ENCODE results near the gene SERPINA3. TPM values are rescaled to one million over a fixed set of nuclear protein-coding genes. Genes with fewer than 3 reads are reported as not detected.
"Not testable (repeated sequence)": the region's sequence is repeated elsewhere in the genome, so short reads cannot be mapped to it uniquely, and the experiment has no call there.

Gene SERPINA3
- total RNA-seq, 1 donor = 5.1 TPM

GRCh38 chr14:94575730-94576585 is 36.2 kb upstream of the SERPINA3 start:
- H3K27ac ChIP-seq (ENCODE audit: low read depth, low read length) = peak overlapping the region; percentile 48
- peak overlapping the region; percentile 20 for H3K4me2 ChIP-seq (ENCODE audit: insufficient read depth, low read length)
- H3K27me3 ChIP-seq (ENCODE audit: insufficient read depth, low read length) = no peaks in the 10 kb centered on the region

GRCh38 chr14:94577472-94577871 is 34.7 kb upstream of the SERPINA3 start:
- not testable (repeated sequence) for H3K27ac ChIP-seq (ENCODE audit: low read depth, low read length); H3K4me2 ChIP-seq (ENCODE audit: insufficient read depth, low read length); H3K4me3 ChIP-seq (ENCODE audit: insufficient read depth, low read length); H3K9me3 ChIP-seq (ENCODE audit: low read depth, low read length); H3K36me3 ChIP-seq (ENCODE audit: insufficient read depth, low read length); H3K27me3 ChIP-seq (ENCODE audit: insufficient read depth, low read length); DNase-seq (ENCODE audit: insufficient read length, low spot score, missing footprints); H2AFZ ChIP-seq (ENCODE audit: low read length); H3K79me2 ChIP-seq (ENCODE audit: insufficient read depth, low read length); H4K20me1 ChIP-seq (ENCODE audit: insufficient read depth, low read length)
- H3K4me1 ChIP-seq (ENCODE audit: insufficient read depth, low read length) = peaks cover 23% of the 10 kb centered on the region

More at GRCh38 chr14:94575730-94576585, 36.2 kb upstream of the SERPINA3 start:
- H3K79me2 ChIP-seq (ENCODE audit: insufficient read depth, low read length) = no peaks in the 10 kb centered on the region
- no peak overlapping the region for H2AFZ ChIP-seq (ENCODE audit: low read length)
- H3K9me3 ChIP-seq (ENCODE audit: low read depth, low read length) = no peaks in the 10 kb centered on the region
- H3K36me3 ChIP-seq (ENCODE audit: insufficient read depth, low read length) = no peaks in the 10 kb centered on the region
- H4K20me1 ChIP-seq (ENCODE audit: insufficient read depth, low read length) = no peaks in the 10 kb centered on the region
- TF ChIP-seq CTCF (IDR thresholded peaks at IDR 0.05; ENCODE audit: extremely low read depth, low read depth, low read length) = no peak
- DNase-seq (ENCODE audit: insufficient read length, low spot score, missing footprints) = peak; percentile 87
- peaks cover 34% of the 10 kb centered on the region for H3K4me1 ChIP-seq (ENCODE audit: insufficient read depth, low read length)
- H3K4me3 ChIP-seq (ENCODE audit: insufficient read depth, low read length) = no peak overlapping the region

- Histone ChIP-seq H3K36me3 (ENCODE audit: insufficient read depth, low read length) (no peaks in the 10 kb centered on the region), H3K4me2 (ENCODE audit: insufficient read depth, low read length) (no peak overlapping the region), H3K27ac (ENCODE audit: low read depth, low read length) (no peak overlapping the region), H3K9me3 (ENCODE audit: low read depth, low read length) (no peaks in the 10 kb centered on the region), H3K4me3 (ENCODE audit: insufficient read depth, low read length) (no peak overlapping the region), H3K27me3 (ENCODE audit: insufficient read depth, low read length) (no peaks in the 10 kb centered on the region), H4K20me1 (ENCODE audit: insufficient read depth, low read length) (no peaks in the 10 kb centered on the region), H3K4me1 (ENCODE audit: insufficient read depth, low read length) (peaks cover 23% of the 10 kb centered on the region), H3K79me2 (ENCODE audit: insufficient read depth, low read length) (no peaks in the 10 kb centered on the region), H2AFZ (ENCODE audit: low read length) (no peak overlapping the region)
- TF ChIP-seq CTCF (IDR thresholded peaks at IDR 0.05; ENCODE audit: extremely low read depth, low read depth, low read length) = no peak
- DNase-seq (ENCODE audit: insufficient read length, low spot score, missing footprints) = no peak
Observed at GRCh38 chr14:94578712-94579111, 33.5 kb upstream of the SERPINA3 start.

- Histone ChIP-seq H3K4me2 (ENCODE audit: insufficient read depth, low read length) (peak within 1 kb of the TSS; percentile 35), H3K4me3 (ENCODE audit: insufficient read depth, low read length) (no peak within 1 kb of the TSS), H4K20me1 (ENCODE audit: insufficient read depth, low read length) (no peaks in the 10 kb centered on the region), H3K27ac (ENCODE audit: low read depth, low read length) (no peak within 1 kb of the TSS), H3K4me1 (ENCODE audit: insufficient read depth, low read length) (peaks cover 13% of the 10 kb centered on the region), H2AFZ (ENCODE audit: low read length) (peak within 1 kb of the TSS; percentile 54), H3K79me2 (ENCODE audit: insufficient read depth, low read length) (no peaks in the 10 kb centered on the region), H3K27me3 (ENCODE audit: insufficient read depth, low read length) (no peaks in the 10 kb centered on the region), H3K36me3 (ENCODE audit: insufficient read depth, low read length) (no peaks in the 10 kb centered on the region), H3K9me3 (ENCODE audit: low read depth, low read length) (no peaks in the 10 kb centered on the region)
- peak; percentile 78 for DNase-seq (ENCODE audit: insufficient read length, low spot score, missing footprints)
- TF ChIP-seq CTCF (IDR thresholded peaks at IDR 0.05; ENCODE audit: extremely low read depth, low read depth, low read length) = no peak
Observed at GRCh38 chr14:94581127-94581999, 30.8 kb upstream of the SERPINA3 start, which contains the start of gene SERPINA5. Gene SERPINA5, plus strand, starts transcription at chr14:94581426. Its CDS starts 5,937 bp downstream, at chr14:94587363.
